ENCODE data around the gene FOXN3. TPM values are rescaled to one million over a fixed set of nuclear protein-coding genes. Genes with fewer than 3 reads are reported as not detected.

The FOXN3 gene
- total RNA-seq, 1 experiment from 2014 or later, result 125 TPM

- no peak overlapping the region for H4K91ac ChIP-seq (ENCODE audit: insufficient read length, low read depth, low read length)
- no peaks in the 10 kb centered on the region for H3K4me1 ChIP-seq (ENCODE audit: insufficient read depth, low read length)
- H3K18ac ChIP-seq (ENCODE audit: insufficient read length, low read depth, low read length), result no peak overlapping the region
- H2BK120ac ChIP-seq (ENCODE audit: low read depth, low read length, poor library complexity, severe bottlenecking), result no peak overlapping the region
- peaks cover 6 to 7% of the 10 kb centered on the region in 2 experiments; a peak in 3 of 4 replicates for H3K4me1 Mint-ChIP-seq
- H3K9me3 ChIP-seq (ENCODE audit: control insufficient read depth, low read depth, low read length), result no peaks in the 10 kb centered on the region
- H3K4me3 Mint-ChIP-seq, result no peak overlapping the region
- H3K36me3 Mint-ChIP-seq (ENCODE audit: insufficient read depth in 1 of 3, low read depth in 3 of 3), result peaks cover 0 to 12% (median 1%) of the 10 kb centered on the region in 3 experiments; a peak in 3 of 7 replicates
- no peak overlapping the region for H3T11ph ChIP-seq (ENCODE audit: low read length)
- H4K5ac ChIP-seq (ENCODE audit: insufficient read length, low read depth, low read length), result no peak overlapping the region
- H3K79me2 ChIP-seq (ENCODE audit: insufficient read depth, low read length), result no peaks in the 10 kb centered on the region
- TF ChIP-seq, protein P1, sequence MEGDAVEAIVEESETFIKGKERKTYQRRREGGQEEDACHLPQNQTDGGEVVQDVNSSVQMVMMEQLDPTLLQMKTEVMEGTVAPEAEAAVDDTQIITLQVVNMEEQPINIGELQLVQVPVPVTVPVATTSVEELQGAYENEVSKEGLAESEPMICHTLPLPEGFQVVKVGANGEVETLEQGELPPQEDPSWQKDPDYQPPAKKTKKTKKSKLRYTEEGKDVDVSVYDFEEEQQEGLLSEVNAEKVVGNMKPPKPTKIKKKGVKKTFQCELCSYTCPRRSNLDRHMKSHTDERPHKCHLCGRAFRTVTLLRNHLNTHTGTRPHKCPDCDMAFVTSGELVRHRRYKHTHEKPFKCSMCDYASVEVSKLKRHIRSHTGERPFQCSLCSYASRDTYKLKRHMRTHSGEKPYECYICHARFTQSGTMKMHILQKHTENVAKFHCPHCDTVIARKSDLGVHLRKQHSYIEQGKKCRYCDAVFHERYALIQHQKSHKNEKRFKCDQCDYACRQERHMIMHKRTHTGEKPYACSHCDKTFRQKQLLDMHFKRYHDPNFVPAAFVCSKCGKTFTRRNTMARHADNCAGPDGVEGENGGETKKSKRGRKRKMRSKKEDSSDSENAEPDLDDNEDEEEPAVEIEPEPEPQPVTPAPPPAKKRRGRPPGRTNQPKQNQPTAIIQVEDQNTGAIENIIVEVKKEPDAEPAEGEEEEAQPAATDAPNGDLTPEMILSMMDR (conservative IDR thresholded peaks at IDR 0.05), result no peak
- no peaks in the 10 kb centered on the region for H3K23me2 ChIP-seq (ENCODE audit: insufficient read length, low read depth, low read length, poor library complexity, severe bottlenecking)
- H3K27ac ChIP-seq (ENCODE audit: insufficient read length, low read depth, low read length), result no peak overlapping the region
- H4K8ac ChIP-seq (replicated peaks; ENCODE audit: insufficient read length, low read depth, low read length), result no peak overlapping the region
- no peak for DNase-seq
- H2BK20ac ChIP-seq (ENCODE audit: low read depth, low read length, poor library complexity, severe bottlenecking), result no peak overlapping the region
- no peaks in the 10 kb centered on the region for H3K27me3 ChIP-seq (ENCODE audit: insufficient read depth, low read length)
- H3K56ac ChIP-seq (ENCODE audit: insufficient read length, low read depth, low read length), result no peak overlapping the region
- peaks cover 40% of the 10 kb centered on the region for H3K27me3 Mint-ChIP-seq (ENCODE audit: low read depth)
- no peak overlapping the region for H3K23ac ChIP-seq (ENCODE audit: insufficient read length, low read depth, low read length)
- H2AK5ac ChIP-seq (ENCODE audit: insufficient read length, low read length), result no peak overlapping the region
- no peak overlapping the region for H3K9ac ChIP-seq (ENCODE audit: extremely low read depth, insufficient read length, low read length)
- H3K4ac ChIP-seq (ENCODE audit: low read depth, low read length), result no peak overlapping the region
- no peak overlapping the region for H3K27ac Mint-ChIP-seq
- H3K4me2 ChIP-seq (ENCODE audit: insufficient read depth, insufficient read length, low read length), result no peak overlapping the region
- no peak overlapping the region for H2AFZ ChIP-seq (ENCODE audit: low read length)
- H2BK15ac ChIP-seq (ENCODE audit: low read depth, low read length), result no peak overlapping the region
- no CpG with 5 or more reads among the region's 9 CpGs for WGBS (ENCODE audit: extremely low coverage, insufficient read length, low lambda C conversion rate)
- no peak overlapping the region for H3K14ac ChIP-seq (ENCODE audit: insufficient read depth, low read length)
- no peaks in the 10 kb centered on the region for H3K79me1 ChIP-seq (ENCODE audit: insufficient read depth, low read depth, low read length, poor library complexity, severe bottlenecking)
- H2BK5ac ChIP-seq (ENCODE audit: insufficient read length, low read length), result no peak overlapping the region
- H2BK12ac ChIP-seq (ENCODE audit: insufficient read length, low read depth, low read length), result no peak overlapping the region
- H3K9me3 Mint-ChIP-seq, result peaks cover 3 to 4% of the 10 kb centered on the region in 2 experiments; a peak in 2 of 5 replicates
- H4K20me1 ChIP-seq (ENCODE audit: control insufficient read depth, insufficient read depth, insufficient read length), result no peaks in the 10 kb centered on the region
Measured at GRCh38 chr14:89110110-89110509, 306.9 kb downstream of the FOXN3 start.
